Activated effector memory CD4-positive, alpha-beta T cell treated with anti-CD3 and anti-CD28 coated beads, Interleukin-2, amount 50 U/mL, for 16 hours (primary cell): ENCODE results near the gene MAD1L1.

Experiments used
- DNase-seq: peaks from one replicate; pipeline ENCODE4 v3.0.0-alpha.2; 2020

MAD1L1 gene

GRCh38 chr7:1818575-1819258, 414.0 kb downstream of the MAD1L1 start:
- peak; percentile 37 for DNase-seq

GRCh38 chr7:1817061-1817712, 415.6 kb downstream of the MAD1L1 start:
- DNase-seq, result peak; percentile 55

- DNase-seq, result peak; percentile 33
These were observed 416.3 kb downstream of the MAD1L1 start for GRCh38 chr7:1816451-1816850.

GRCh38 chr7:1815551-1816281, 417.0 kb downstream of the MAD1L1 start:
- DNase-seq, result peak; percentile 53

- no peak for DNase-seq
These were observed 417.7 kb downstream of the MAD1L1 start for GRCh38 chr7:1815051-1815481.

GRCh38 chr7:1814089-1814811, 418.5 kb downstream of the MAD1L1 start:
- DNase-seq, result peak; percentile 58

GRCh38 chr7:1813394-1814088, 419.2 kb downstream of the MAD1L1 start:
- DNase-seq, result no peak

- DNase-seq, result peak; percentile 63
These were observed 420.0 kb downstream of the MAD1L1 start for GRCh38 chr7:1812509-1813393.

- DNase-seq, result peak; percentile 48
These were observed 420.8 kb downstream of the MAD1L1 start for GRCh38 chr7:1811850-1812508.

GRCh38 chr7:1810961-1811849, 421.5 kb downstream of the MAD1L1 start:
- peak; percentile 52 for DNase-seq

GRCh38 chr7:1810521-1810920, 422.2 kb downstream of the MAD1L1 start:
- DNase-seq, result peak; percentile 21

- peak; percentile 56 for DNase-seq
These were observed 423.0 kb downstream of the MAD1L1 start for GRCh38 chr7:1809601-1810258.

GRCh38 chr7:1809070-1809469, 423.7 kb downstream of the MAD1L1 start:
- DNase-seq, result no peak

GRCh38 chr7:1807821-1808600, 424.7 kb downstream of the MAD1L1 start:
- no peak for DNase-seq

GRCh38 chr7:1806354-1806753, 426.4 kb downstream of the MAD1L1 start:
- DNase-seq, result no peak

- DNase-seq, result peak; percentile 28
These were observed 428.4 kb downstream of the MAD1L1 start for GRCh38 chr7:1804310-1804709.

- DNase-seq, result peak; percentile 37
These were observed 429.8 kb downstream of the MAD1L1 start for GRCh38 chr7:1802899-1803298.

- DNase-seq, result no peak
These were observed 431.8 kb downstream of the MAD1L1 start for GRCh38 chr7:1800902-1801301.
